Measurements from ENCODE around the gene TMTC2.

Gene TMTC2

GRCh38 chr12:82650627-82651337 is 35.9 kb upstream of the TMTC2 start:
- peak; percentile 20 for DNase-seq (ENCODE audit: low spot score)
- in situ Hi-C loops (cut with MboI; ENCODE audit: low pct_unique_long_range_greater_than_20kb, low sequenced_read_pairs, unreplicated experiment): no loop called here
- no peak for TF ChIP-seq CTCF (IDR thresholded peaks at IDR 0.05; ENCODE audit: extremely low read depth, insufficient read depth, missing control alignments)

GRCh38 chr12:82651489-82651888 is 35.2 kb upstream of the TMTC2 start:
- no peak for DNase-seq (ENCODE audit: low spot score)
- no peak for TF ChIP-seq CTCF (IDR thresholded peaks at IDR 0.05; ENCODE audit: extremely low read depth, insufficient read depth, missing control alignments)
- in situ Hi-C loops (cut with MboI; ENCODE audit: low pct_unique_long_range_greater_than_20kb, low sequenced_read_pairs, unreplicated experiment): no loop called here

GRCh38 chr12:82652071-82652470 is 34.6 kb upstream of the TMTC2 start:
- in situ Hi-C loops (cut with MboI; ENCODE audit: low pct_unique_long_range_greater_than_20kb, low sequenced_read_pairs, unreplicated experiment): no loop called here
- no peak for TF ChIP-seq CTCF (IDR thresholded peaks at IDR 0.05; ENCODE audit: extremely low read depth, insufficient read depth, missing control alignments)
- DNase-seq (ENCODE audit: low spot score): no peak

GRCh38 chr12:82655751-82656150 is 31.0 kb upstream of the TMTC2 start:
- in situ Hi-C loops (cut with MboI; ENCODE audit: low pct_unique_long_range_greater_than_20kb, low sequenced_read_pairs, unreplicated experiment): no loop called here

GRCh38 chr12:82659343-82660207 is 27.1 kb upstream of the TMTC2 start:
- DNase-seq (ENCODE audit: low spot score): no peak
- TF ChIP-seq CTCF (IDR thresholded peaks at IDR 0.05; ENCODE audit: extremely low read depth, insufficient read depth, missing control alignments): no peak
- in situ Hi-C loops (cut with MboI; ENCODE audit: low pct_unique_long_range_greater_than_20kb, low sequenced_read_pairs, unreplicated experiment): no loop called here

More at GRCh38 chr12:82655751-82656150, 31.0 kb upstream of the TMTC2 start:
- TF ChIP-seq CTCF (IDR thresholded peaks at IDR 0.05; ENCODE audit: extremely low read depth, insufficient read depth, missing control alignments): no peak
- DNase-seq (ENCODE audit: low spot score): no peak

- no peak for DNase-seq (ENCODE audit: low spot score)
- in situ Hi-C loops (cut with MboI; ENCODE audit: low pct_unique_long_range_greater_than_20kb, low sequenced_read_pairs, unreplicated experiment): no loop called here
- TF ChIP-seq CTCF (IDR thresholded peaks at IDR 0.05; ENCODE audit: extremely low read depth, insufficient read depth, missing control alignments): no peak
These were observed 26.0 kb upstream of the TMTC2 start for GRCh38 chr12:82660541-82661325.
